OCI-LY3 (cell line): Measurements from ENCODE around the gene SOX5.

Experiments
- CTCF ChIP-seq: fragments of 200-600, 300-600 bp; sonication (generic); IDR thresholded peaks from 2 replicates; pipeline ENCODE4 v1.5.1; 2014; ENCODE audit warnings: antibody characterized with exemption, low read length, low read depth
- EZH2phosphoT487 ChIP-seq: fragments of 200-600 bp; shearing (Covaris generic); IDR thresholded peaks from 2 replicates; pipeline ENCODE4 v1.6.1; 2018; ENCODE audit warnings: antibody characterized with exemption, mixed run types, low read depth

- TF ChIP-seq CTCF (no peak), EZH2phosphoT487 (no peak)
Observed at GRCh38 chr12:23726646-23727045, 222.8 kb downstream of the SOX5 start.
